ENCODE data around the gene COL4A4. TPM values are rescaled to one million over a fixed set of nuclear protein-coding genes. Genes with fewer than 3 reads are reported as not detected.
A peak's percentile ranks its signal among the peaks of the same experiment; 100 is the strongest.

Gene COL4A4
- total and polyA plus RNA-seq, 2 experiments from 2014 or later, result 0.47 to 3.0 TPM

DNA sequence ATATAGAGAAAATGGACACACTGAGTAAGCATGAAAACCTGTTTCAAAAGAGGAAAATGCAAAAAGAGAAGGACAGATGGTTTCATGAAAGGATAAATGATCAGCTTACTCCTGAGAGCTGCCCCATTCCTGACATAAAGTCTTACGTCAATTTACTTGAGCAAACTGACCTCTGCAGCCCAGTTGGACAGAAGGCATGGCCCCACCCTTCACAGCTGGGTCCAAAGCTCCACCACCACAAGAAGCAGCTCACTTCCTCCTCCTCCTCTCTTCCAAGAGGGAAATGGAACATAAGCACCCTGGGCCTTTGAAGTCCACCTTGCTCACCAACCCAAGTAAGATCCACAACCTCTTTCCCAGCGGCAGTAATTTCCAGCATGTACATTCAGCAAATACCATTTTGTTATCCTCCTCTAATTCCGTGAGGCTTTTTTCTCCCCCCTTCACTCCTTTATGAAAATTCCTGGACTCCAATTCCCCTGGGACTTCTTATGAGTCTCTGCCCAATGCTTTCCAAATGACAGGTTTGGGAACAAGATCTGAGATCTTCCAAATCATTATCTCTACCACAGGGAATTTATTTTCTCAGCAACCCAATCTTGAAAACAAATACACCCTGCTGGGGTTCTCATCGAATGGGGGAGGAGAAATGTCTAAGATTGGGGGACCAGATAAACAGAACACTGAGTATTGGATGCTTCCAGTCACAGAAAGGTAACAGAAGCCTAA is 10.1 kb downstream of the COL4A4 start:
- Histone ChIP-seq H3K27ac (peak overlapping the region; percentile 74), H2AFZ (no peak overlapping the region), H3K27me3 (peaks cover 5% of the 10 kb centered on the region), H3K4me1 (ENCODE audit: insufficient read depth) (no peaks in the 10 kb centered on the region), H4K20me1 (ENCODE audit: insufficient read depth, poor library complexity, severe bottlenecking) (no peaks in the 10 kb centered on the region), H3K9me3 (ENCODE audit: low read depth) (no peaks in the 10 kb centered on the region), H3K79me2 (no peaks in the 10 kb centered on the region), H3K36me3 (replicated peaks; ENCODE audit: insufficient read depth, low read depth) (no peaks in the 10 kb centered on the region), H3K4me3 (no peak overlapping the region), H3K4me2 (no peak overlapping the region), H3K9me2 (replicated peaks; ENCODE audit: insufficient read depth) (no peaks in the 10 kb centered on the region)
- peak; percentile 15 for DNase-seq (ENCODE audit: low spot score)
- 78% methylated on average over 4 of the region's 4 CpGs for whole genome bisulfite sequencing (ENCODE audit: low lambda C conversion rate, missing lambda C conversion rate)
- TF ChIP-seq, protein P1, sequence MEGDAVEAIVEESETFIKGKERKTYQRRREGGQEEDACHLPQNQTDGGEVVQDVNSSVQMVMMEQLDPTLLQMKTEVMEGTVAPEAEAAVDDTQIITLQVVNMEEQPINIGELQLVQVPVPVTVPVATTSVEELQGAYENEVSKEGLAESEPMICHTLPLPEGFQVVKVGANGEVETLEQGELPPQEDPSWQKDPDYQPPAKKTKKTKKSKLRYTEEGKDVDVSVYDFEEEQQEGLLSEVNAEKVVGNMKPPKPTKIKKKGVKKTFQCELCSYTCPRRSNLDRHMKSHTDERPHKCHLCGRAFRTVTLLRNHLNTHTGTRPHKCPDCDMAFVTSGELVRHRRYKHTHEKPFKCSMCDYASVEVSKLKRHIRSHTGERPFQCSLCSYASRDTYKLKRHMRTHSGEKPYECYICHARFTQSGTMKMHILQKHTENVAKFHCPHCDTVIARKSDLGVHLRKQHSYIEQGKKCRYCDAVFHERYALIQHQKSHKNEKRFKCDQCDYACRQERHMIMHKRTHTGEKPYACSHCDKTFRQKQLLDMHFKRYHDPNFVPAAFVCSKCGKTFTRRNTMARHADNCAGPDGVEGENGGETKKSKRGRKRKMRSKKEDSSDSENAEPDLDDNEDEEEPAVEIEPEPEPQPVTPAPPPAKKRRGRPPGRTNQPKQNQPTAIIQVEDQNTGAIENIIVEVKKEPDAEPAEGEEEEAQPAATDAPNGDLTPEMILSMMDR (IDR thresholded peaks at IDR 0.05; ENCODE audit: poor library complexity), result no peak
- TF ChIP-seq EZH2phosphoT487 (IDR thresholded peaks at IDR 0.05; ENCODE audit: low read depth, severe bottlenecking, unreplicated experiment) (no peak), EZH2 (IDR thresholded peaks at IDR 0.05; ENCODE audit: borderline replicate concordance) (no peak)

DNA sequence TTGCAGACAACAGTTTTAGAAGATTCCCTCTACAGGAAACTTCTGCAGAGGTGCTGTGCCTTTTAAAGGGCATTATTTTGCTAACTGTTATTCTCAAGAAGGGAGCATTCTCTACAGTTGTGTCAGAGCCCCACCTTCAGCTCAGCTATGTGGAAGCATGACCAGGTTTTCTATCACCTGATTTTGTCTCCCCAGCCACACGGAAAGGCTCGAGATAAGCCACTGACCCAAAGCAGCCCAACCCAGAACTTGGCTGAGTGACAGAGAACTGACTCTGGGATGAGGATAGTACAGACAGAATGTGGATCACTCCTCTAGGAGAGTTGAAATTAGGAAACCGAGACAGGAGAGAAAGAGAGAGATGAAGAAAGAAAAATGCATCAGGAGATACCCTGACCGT is 10.7 kb downstream of the COL4A4 start:
- no peak overlapping the region for H3K4me3 ChIP-seq
- TF ChIP-seq EZH2 (IDR thresholded peaks at IDR 0.05; ENCODE audit: borderline replicate concordance) (no peak), EZH2phosphoT487 (IDR thresholded peaks at IDR 0.05; ENCODE audit: low read depth, severe bottlenecking, unreplicated experiment) (no peak)
- TF ChIP-seq, protein P1 (IDR thresholded peaks at IDR 0.05; ENCODE audit: poor library complexity), result no peak
- no peak overlapping the region for H2AFZ ChIP-seq
- peak overlapping the region; percentile 74 for H3K27ac ChIP-seq
- H3K4me1 ChIP-seq (ENCODE audit: insufficient read depth), result no peaks in the 10 kb centered on the region
- 92% methylated on average over 4 of the region's 4 CpGs for WGBS (ENCODE audit: low lambda C conversion rate, missing lambda C conversion rate)
- H3K9me2 ChIP-seq (replicated peaks; ENCODE audit: insufficient read depth), result no peaks in the 10 kb centered on the region
- DNase-seq (ENCODE audit: low spot score), result peak; percentile 22
- no peaks in the 10 kb centered on the region for H3K79me2 ChIP-seq
- H4K20me1 ChIP-seq (ENCODE audit: insufficient read depth, poor library complexity, severe bottlenecking), result no peaks in the 10 kb centered on the region
- H3K9me3 ChIP-seq (ENCODE audit: low read depth), result no peaks in the 10 kb centered on the region
- H3K27me3 ChIP-seq, result peaks cover 5% of the 10 kb centered on the region
- H3K4me2 ChIP-seq, result no peak overlapping the region
- H3K36me3 ChIP-seq (replicated peaks; ENCODE audit: insufficient read depth, low read depth), result no peaks in the 10 kb centered on the region

DNA sequence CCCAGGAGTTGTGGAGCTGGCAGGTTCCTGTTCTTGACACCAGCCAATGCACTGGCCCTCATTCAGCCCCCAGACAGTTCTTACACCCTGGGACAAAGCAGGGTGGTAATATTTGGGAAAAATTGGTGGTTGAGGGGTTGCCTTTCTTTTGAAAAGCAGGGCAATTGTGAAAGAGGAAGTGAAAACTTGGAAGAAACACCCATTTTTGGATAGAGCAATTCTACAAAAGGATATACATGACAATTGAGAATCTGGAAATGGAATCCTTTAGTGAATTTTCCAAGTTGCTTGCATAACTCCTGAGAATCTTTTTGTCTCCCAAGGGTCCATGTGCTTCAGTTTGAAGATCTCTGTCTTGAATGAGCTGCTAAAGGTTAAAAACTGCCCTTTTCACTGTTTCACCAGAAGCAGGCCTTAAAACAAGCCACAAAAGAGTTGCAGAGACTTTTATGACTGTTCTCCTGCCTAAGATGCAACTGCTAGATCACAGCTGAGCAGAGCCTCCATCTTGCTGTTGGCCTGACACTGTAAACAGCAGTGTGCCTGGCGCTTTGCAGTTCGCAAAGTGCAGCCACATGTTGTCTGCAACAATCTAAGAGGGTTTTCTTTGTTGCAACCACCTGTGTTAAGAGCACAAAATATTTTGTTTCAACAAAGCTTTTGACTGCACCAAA is 11.8 kb downstream of the COL4A4 start:
- H3K79me2 ChIP-seq, result no peaks in the 10 kb centered on the region
- H3K9me3 ChIP-seq (ENCODE audit: low read depth), result no peaks in the 10 kb centered on the region
- no peaks in the 10 kb centered on the region for H3K9me2 ChIP-seq (replicated peaks; ENCODE audit: insufficient read depth)
- WGBS (ENCODE audit: low lambda C conversion rate, missing lambda C conversion rate), result 97% methylated on average over 2 of the region's 2 CpGs
- H3K4me3 ChIP-seq, result no peak overlapping the region
- H4K20me1 ChIP-seq (ENCODE audit: insufficient read depth, poor library complexity, severe bottlenecking), result no peaks in the 10 kb centered on the region
- no peaks in the 10 kb centered on the region for H3K4me1 ChIP-seq (ENCODE audit: insufficient read depth)
- no peak for DNase-seq (ENCODE audit: low spot score)
- peaks cover 5% of the 10 kb centered on the region for H3K27me3 ChIP-seq
- H3K36me3 ChIP-seq (replicated peaks; ENCODE audit: insufficient read depth, low read depth), result no peaks in the 10 kb centered on the region
- no peak overlapping the region for H3K4me2 ChIP-seq
- TF ChIP-seq, protein P1 (IDR thresholded peaks at IDR 0.05; ENCODE audit: poor library complexity), result no peak
- TF ChIP-seq EZH2phosphoT487 (IDR thresholded peaks at IDR 0.05; ENCODE audit: low read depth, severe bottlenecking, unreplicated experiment) (no peak), EZH2 (IDR thresholded peaks at IDR 0.05; ENCODE audit: borderline replicate concordance) (no peak)
- H3K27ac ChIP-seq, result no peak overlapping the region
- no peak overlapping the region for H2AFZ ChIP-seq
